ENCODE measurements around the gene LRCH3. TPM values are rescaled to one million over a fixed set of nuclear protein-coding genes. Genes with fewer than 3 reads are reported as not detected.

LRCH3 gene
- total and polyA plus RNA-seq, 2 of the 13 experiments (the other 11 are each of a cell fraction or from before 2014, with no cell fraction given), result 25.5 to 103 TPM

DNA sequence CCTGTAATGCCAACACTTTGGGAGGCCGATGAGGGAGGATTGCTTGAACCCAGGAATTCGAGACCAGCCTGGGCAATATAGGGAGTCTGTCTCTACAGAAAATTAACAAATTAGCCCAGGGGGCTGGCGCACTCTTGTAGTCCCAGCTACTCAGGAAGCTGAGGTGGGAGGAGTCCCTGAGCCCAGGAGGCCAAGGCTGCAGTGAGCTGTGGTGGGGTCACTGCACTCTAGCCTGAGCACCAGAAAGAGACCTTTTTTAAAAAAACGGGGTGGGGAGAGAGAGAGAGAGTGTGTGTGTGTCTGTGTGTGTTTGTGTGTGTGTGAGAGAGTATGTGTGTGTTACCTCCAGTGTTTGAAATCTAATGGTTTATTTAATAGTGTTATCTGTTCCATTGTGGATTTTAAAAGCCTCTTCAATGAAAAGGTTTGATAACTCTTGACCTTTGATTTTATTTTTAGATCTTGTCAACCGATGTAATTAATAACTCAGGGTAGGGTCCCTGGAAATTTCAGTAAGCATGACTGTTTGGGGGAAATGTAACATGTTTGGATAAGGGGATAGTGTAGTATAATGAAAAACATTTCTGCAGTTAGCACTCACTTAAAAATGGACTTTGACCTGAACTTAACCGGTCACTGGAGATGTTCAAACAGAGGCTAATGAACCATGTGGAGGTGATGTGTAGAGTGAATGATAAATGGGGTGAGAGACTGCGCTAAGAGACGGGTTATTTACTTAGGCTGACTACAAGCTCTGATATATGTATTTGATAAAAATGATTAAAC, 29.7 kb downstream of the LRCH3 start (continued):
- peak; percentile 26; the same call in 1 of the 2 replicates for TF ChIP-seq ERF (CRISPR knock-in tag; IDR thresholded peaks at IDR 0.05)
- no peak for TF ChIP-seq ZNF44 (CRISPR knock-in tag; IDR thresholded peaks at IDR 0.05)
- TF ChIP-seq NFE2 (CRISPR knock-in tag; IDR thresholded peaks at IDR 0.05), result no peak
- no peak for TF ChIP-seq GPN1 (CRISPR knock-in tag; IDR thresholded peaks at IDR 0.05; ENCODE audit: borderline replicate concordance)
- no peak for TF ChIP-seq ZNF841 (CRISPR knock-in tag; IDR thresholded peaks at IDR 0.05; ENCODE audit: borderline replicate concordance)
- no peak for TF ChIP-seq ZNF607 (CRISPR knock-in tag; IDR thresholded peaks at IDR 0.05; ENCODE audit: borderline replicate concordance)
- TF ChIP-seq, protein P1, sequence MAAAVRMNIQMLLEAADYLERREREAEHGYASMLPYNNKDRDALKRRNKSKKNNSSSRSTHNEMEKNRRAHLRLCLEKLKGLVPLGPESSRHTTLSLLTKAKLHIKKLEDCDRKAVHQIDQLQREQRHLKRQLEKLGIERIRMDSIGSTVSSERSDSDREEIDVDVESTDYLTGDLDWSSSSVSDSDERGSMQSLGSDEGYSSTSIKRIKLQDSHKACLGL (CRISPR knock-in tag; IDR thresholded peaks at IDR 0.05), result no peak
- no peak for TF ChIP-seq JUNB (CRISPR knock-in tag; IDR thresholded peaks at IDR 0.05; ENCODE audit: borderline replicate concordance)
- 0 out of 2 replicates have a peak, but pooled peaks have one; percentile 25 for TF ChIP-seq ZNF501 (CRISPR knock-in tag; IDR thresholded peaks at IDR 0.05)
- no peak for TF ChIP-seq ZNF317 (CRISPR knock-in tag; IDR thresholded peaks at IDR 0.05)
- TF ChIP-seq ADNP (CRISPR knock-in tag; IDR thresholded peaks at IDR 0.05), result no peak
- no peak for TF ChIP-seq ZFP82 (CRISPR knock-in tag; IDR thresholded peaks at IDR 0.05; ENCODE audit: borderline replicate concordance)
- TF ChIP-seq YEATS2 (CRISPR knock-in tag; IDR thresholded peaks at IDR 0.05; ENCODE audit: borderline replicate concordance), result no peak; the same call in 1 of the 2 replicates
- no peak for TF ChIP-seq TEAD2 (CRISPR knock-in tag; IDR thresholded peaks at IDR 0.05)
- TF ChIP-seq ZFP1 (CRISPR knock-in tag; IDR thresholded peaks at IDR 0.05), result peak; percentile 27; the same call in 1 of the 2 replicates
- no peak for TF ChIP-seq ZNF652 (CRISPR knock-in tag; IDR thresholded peaks at IDR 0.05; ENCODE audit: borderline replicate concordance, low read depth)
- no peak for TF ChIP-seq ZNF180 (CRISPR knock-in tag; IDR thresholded peaks at IDR 0.05; ENCODE audit: borderline replicate concordance, low read depth)
- TF ChIP-seq, protein P2, sequence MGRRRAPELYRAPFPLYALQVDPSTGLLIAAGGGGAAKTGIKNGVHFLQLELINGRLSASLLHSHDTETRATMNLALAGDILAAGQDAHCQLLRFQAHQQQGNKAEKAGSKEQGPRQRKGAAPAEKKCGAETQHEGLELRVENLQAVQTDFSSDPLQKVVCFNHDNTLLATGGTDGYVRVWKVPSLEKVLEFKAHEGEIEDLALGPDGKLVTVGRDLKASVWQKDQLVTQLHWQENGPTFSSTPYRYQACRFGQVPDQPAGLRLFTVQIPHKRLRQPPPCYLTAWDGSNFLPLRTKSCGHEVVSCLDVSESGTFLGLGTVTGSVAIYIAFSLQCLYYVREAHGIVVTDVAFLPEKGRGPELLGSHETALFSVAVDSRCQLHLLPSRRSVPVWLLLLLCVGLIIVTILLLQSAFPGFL (CRISPR knock-in tag; IDR thresholded peaks at IDR 0.05), result no peak
- TF ChIP-seq JUN (CRISPR knock-in tag; IDR thresholded peaks at IDR 0.05), result no peak
- no peak for TF ChIP-seq DNMT1 (CRISPR knock-in tag; IDR thresholded peaks at IDR 0.05)
- no peak for TF ChIP-seq SNAI1 (CRISPR knock-in tag; IDR thresholded peaks at IDR 0.05; ENCODE audit: borderline replicate concordance)
- no peak for TF ChIP-seq ZNF30 (CRISPR knock-in tag; IDR thresholded peaks at IDR 0.05)
- no peak for TF ChIP-seq MED8 (CRISPR knock-in tag; IDR thresholded peaks at IDR 0.05; ENCODE audit: insufficient replicate concordance)
- no peak for TF ChIP-seq ELF1 (CRISPR knock-in tag; IDR thresholded peaks at IDR 0.05)
- TF ChIP-seq KDM5A (IDR thresholded peaks at IDR 0.05; ENCODE audit: borderline replicate concordance, low read length), result peak; percentile 68; the same call in 1 of the 2 replicates
- no peak for TF ChIP-seq FOXM1 (CRISPR knock-in tag; IDR thresholded peaks at IDR 0.05)
- TF ChIP-seq ZNF549 (CRISPR knock-in tag; IDR thresholded peaks at IDR 0.05), result no peak
- TF ChIP-seq PRDM4 (CRISPR knock-in tag; IDR thresholded peaks at IDR 0.05; ENCODE audit: borderline replicate concordance), result no peak
- no peak for TF ChIP-seq MED13 (CRISPR knock-in tag; IDR thresholded peaks at IDR 0.05)
- TF ChIP-seq ZNF777 (CRISPR knock-in tag; IDR thresholded peaks at IDR 0.05), result no peak
